GM12878 (cell line): ENCODE data around the gene ETV4. TPM values are rescaled to one million over a fixed set of nuclear protein-coding genes. Genes with fewer than 3 reads are reported as not detected.

Experiments used
- ATAC-seq: fragments of 200-7000 bp; cut with Tn5 transposase; 3 replicates; pipeline ENCODE4 v1.9.1; 2020; ENCODE audit warnings: mild to moderate bottlenecking, moderate library complexity
- Bru-seq: library from RNA; stranded (reverse); fragments of 400-500 nt; gene quantifications from one replicate; lab custom pipeline; 2021; lab: Mats Ljungman, UMichigan
- BruChase-seq, 2 experiments: library from RNA; stranded (reverse); fragments of 400-500 nt; gene quantifications; one replicate each; lab custom pipeline; 2021; lab: Mats Ljungman, UMichigan
- BruUV-seq: library from RNA; stranded (reverse); fragments of 400-500 nt; replicated peaks from 2 replicates; lab custom pipeline; 2021; lab: Mats Ljungman, UMichigan
- CTCF ChIA-PET: fragments of 300-600 bp; sonication (Branson Sonifier 250); formaldehyde crosslinking; extraction: SDS; loops from one replicate; lab custom pipeline; 2021; ENCODE audit warnings: inconsistent platforms; lab: Yijun Ruan, JAX
- POLR2A ChIA-PET: fragments of 350-600 bp; formaldehyde crosslinking; extraction: SDS; loops from one replicate; lab custom pipeline; 2021; ENCODE audit warnings: inconsistent platforms; lab: Charles Lee
- RAD21 ChIA-PET: fragments of 300-600 bp; sonication (Branson Sonifier 250); formaldehyde crosslinking; loops from one replicate; lab custom pipeline; 2023; ENCODE audit warnings: antibody characterized with exemption; ENCODE audit not compliant: unreplicated experiment; lab: Charles Lee
- SMC1A ChIA-PET: fragments of 300-600 bp; sonication (Branson Sonifier 250); formaldehyde crosslinking; loops from one replicate; lab custom pipeline; 2023; ENCODE audit not compliant: unreplicated experiment, uncharacterized antibody; lab: Charles Lee
- DNase-seq: peaks from one replicate; pipeline ENCODE4 v3.0.0-alpha.2; 2011; ENCODE audit warnings: low read depth, low spot score
- FAIRE-seq: peaks from 3 replicates; lab custom pipeline; 2011; peaks lifted over from hg19 to GRCh38; lab: Jason Lieb, UNC
- H2AFZ ChIP-seq: 2 replicates; pipeline ENCODE4 v1.6.0; 2011; ENCODE audit warnings: low read depth, low read length, control low read depth; ENCODE audit not compliant: control insufficient read depth
- H3K27ac ChIP-seq: 2 replicates; pipeline ENCODE4 v1.5.1; 2011; ENCODE audit warnings: control low read depth; ENCODE audit not compliant: control insufficient read depth, insufficient read depth
- H3K27me3 ChIP-seq, 2 experiments: replicated peaks in 1 of 2; 2 replicates each; pipeline versions ENCODE4 v1.6.0 to v1.6.1; 2011; ENCODE audit warnings: low read length in 1 of 2; ENCODE audit not compliant: control insufficient read depth in 2 of 2, insufficient read depth in 2 of 2
- H3K36me3 ChIP-seq, 2 experiments: 2 replicates each; pipeline ENCODE4 v1.5.1; 2011; ENCODE audit warnings: low read length in 1 of 2; ENCODE audit not compliant: control insufficient read depth in 2 of 2, insufficient read depth in 2 of 2
- H3K4me1 ChIP-seq: 2 replicates; pipeline ENCODE4 v1.6.1; 2011; ENCODE audit warnings: mild to moderate bottlenecking, low read length, moderate library complexity, mixed read lengths; ENCODE audit not compliant: control insufficient read depth, insufficient read depth
- H3K4me2 ChIP-seq: 2 replicates; pipeline ENCODE4 v1.6.0; 2011; ENCODE audit warnings: control low read depth; ENCODE audit not compliant: control insufficient read depth, insufficient read depth
- H3K4me3 ChIP-seq: fragments of 200-600 bp; sonication (generic); 2 replicates; pipeline ENCODE4 v1.5.1; 2016
- H3K79me2 ChIP-seq: 2 replicates; pipeline ENCODE4 v1.6.0; 2011; ENCODE audit warnings: low read length; ENCODE audit not compliant: control insufficient read depth, insufficient read depth
- H3K9ac ChIP-seq: 2 replicates; pipeline ENCODE4 v1.8.0; 2011; ENCODE audit warnings: low read length, control low read depth, mixed read lengths; ENCODE audit not compliant: control insufficient read depth, insufficient read depth
- H3K9me3 ChIP-seq: replicated peaks from 3 replicates; pipeline ENCODE4 v1.5.1; 2011; ENCODE audit warnings: mild to moderate bottlenecking, low read length; ENCODE audit not compliant: control insufficient read depth, insufficient read depth
- H4K20me1 ChIP-seq: 2 replicates; pipeline ENCODE4 v1.6.0; 2011; ENCODE audit not compliant: control insufficient read depth, insufficient read depth
- BRCA1 ChIP-seq: IDR thresholded peaks from 2 replicates; pipeline ENCODE4 v1.6.1; 2011; ENCODE audit warnings: low read depth, low read length, improper control_type of control experiment
- CEBPZ ChIP-seq: fragments of 150-350 bp; IDR thresholded peaks from 2 replicates; pipeline ENCODE4 v1.6.1; 2016; ENCODE audit warnings: low read depth, low read length
- CREM ChIP-seq: IDR thresholded peaks from 2 replicates; pipeline ENCODE4 v1.6.1; 2014; ENCODE audit warnings: antibody characterized with exemption, low read depth
- NFYB ChIP-seq: IDR thresholded peaks from 2 replicates; pipeline ENCODE4 v1.6.1; 2011; ENCODE audit warnings: low read depth, mild to moderate bottlenecking, low read length, improper control_type of control experiment, moderate library complexity; ENCODE audit not compliant: insufficient read depth
- NKRF ChIP-seq: fragments of 450-650 bp; conservative IDR thresholded peaks from 2 replicates; pipeline ENCODE4 v1.6.1; 2017; ENCODE audit warnings: mild to moderate bottlenecking, moderate library complexity
- SIN3A ChIP-seq: IDR thresholded peaks from 2 replicates; pipeline ENCODE4 v1.6.1; 2012; ENCODE audit warnings: low read depth, low read length, improper control_type of control experiment
- SKIL ChIP-seq: fragments of 450-650 bp; IDR thresholded peaks from 2 replicates; pipeline ENCODE4 v1.6.1; 2017; ENCODE audit warnings: mild to moderate bottlenecking, low read depth, inconsistent platforms; ENCODE audit not compliant: poor library complexity, severe bottlenecking
- WGBS: methylation state at CpG from one replicate; pipeline ENCODE4 v1.1.6; 2016; ENCODE audit warnings: low lambda C conversion rate; ENCODE audit not compliant: insufficient replicate concordance, insufficient coverage; ENCODE audit errors: missing lambda C conversion rate; 5-methylcytosine and 5-hydroxymethylcytosine counted together
- in situ Hi-C: fragments of 300-500 bp; cut with MboI; formaldehyde crosslinking; loops from 9 replicates; pipeline ENCODE4 v1.14.3; 2018; ENCODE audit warnings: mixed read lengths
- intact Hi-C: fragments of 100-400 bp; cut with micrococcal nuclease; formaldehyde crosslinking; loops from one replicate; pipeline ENCODE4 v1.14.2; 2022; ENCODE audit not compliant: unreplicated experiment
- long read RNA-seq, 2 experiments: library from polyadenylated mRNA; unstranded; transcript quantifications; one replicate each; pipeline ENCODE4 v2.0.0, GENCODE V29; 2019 to 2020
- polyA minus RNA-seq, 3 experiments: library from RNA; depleted of rRNA, polyadenylated mRNA; stranded (reverse); fragments of >200 nt; gene quantifications; 2 replicates each; pipeline ENCODE4 v1.2.3, GENCODE V29; 2011
- polyA plus RNA-seq, 11 experiments: library from polyadenylated mRNA; depleted of rRNA in 4 of 11; unstranded in 6 of 11; stranded (reverse) in 5 of 11; fragments of >200 nt; fragmentation: Nextera tagmentation in 4 of 11; fragmentation: Illumina TruSeq in 1 of 11; extraction: Ambion mirVana in 4 of 11; extraction: Trizol in 1 of 11; gene quantifications; 1 replicate in 1 of 11; 2 replicates in 10 of 11; pipeline versions ENCODE4 v1.2.1 to v1.2.3, GENCODE V29; 2011 to 2016; ENCODE audit warnings: inconsistent platforms in 2 of 11, missing spikeins in 2 of 11, low read depth in 1 of 11
- total RNA-seq, 4 experiments: library from RNA; depleted of rRNA in 3 of 4; stranded (reverse); fragments of >200 nt in 3 of 4; fragmentation: Illumina TruSeq in 1 of 4; extraction: Trizol in 1 of 4; gene quantifications; 2 replicates each; pipeline versions ENCODE4 v1.2.1 to v1.2.3, GENCODE V29; 2013 to 2021

The ETV4 gene
- 4.9 and 5.0 TPM in 2 replicates for total RNA-seq (2013; cell fraction: nucleolus; rRNA removed)
- total RNA-seq (2014; rRNA removed) (1.8 and 2.3 TPM in 2 replicates), total RNA-seq (2014; rRNA removed; fragmentation: Illumina TruSeq; extraction: Trizol) (0.67 and 0.88 TPM in 2 replicates), total RNA-seq (2021) (2.2 TPM in 2 replicates), polyA plus RNA-seq (2011; rRNA removed) (7.0 and 14.5 TPM in 2 replicates), polyA plus RNA-seq (2014; fragmentation: Illumina TruSeq; extraction: Trizol) (0.92 and 1.3 TPM in 2 replicates), polyA plus RNA-seq (2014; fragmentation: Nextera tagmentation; extraction: Ambion mirVana) (under 1 TPM; 0.19 to 0.49 TPM), polyA plus RNA-seq (2014; rRNA removed) (1.7 and 2.4 TPM in 2 replicates), polyA plus RNA-seq (2016; fragmentation: Nextera tagmentation; extraction: Ambion mirVana) (1 to 10 TPM; 1.7 to 1.9 TPM), polyA minus RNA-seq (2011; rRNA and poly(A)+ RNA removed) (5.2 and 11.6 TPM in 2 replicates), Bru-seq, nascent RNA (percentile 55 among the genes with signal in this experiment), BruChase-seq, experiment 1, labeled RNA remaining after a 6-hour chase (percentile 54 among the genes with signal in this experiment), BruChase-seq, experiment 2, labeled RNA remaining after a 2-hour chase (percentile 52 among the genes with signal in this experiment)
- polyA plus RNA-seq (2011; ENCODE audit: low read depth), result 1.4 TPM
- 17.3 and 18.0 TPM in 2 replicates for polyA plus RNA-seq (2011; cell fraction: cytosol; rRNA removed)
- 24.4 and 27.7 TPM in 2 replicates for polyA plus RNA-seq (2011; cell fraction: nucleus; rRNA removed)
- 1.1 and 2.4 TPM in 2 replicates for polyA plus RNA-seq (2012)
- polyA minus RNA-seq (2011; cell fraction: cytosol; rRNA and poly(A)+ RNA removed), result 5.4 and 6.8 TPM in 2 replicates
- polyA minus RNA-seq (2011; cell fraction: nucleus; rRNA and poly(A)+ RNA removed), result 3.3 and 4.2 TPM in 2 replicates
- long read RNA-seq, experiment 1, transcript ETV4-202 (12 exons, 2,182 nt), result major isoform, 5 of 11 reads
- long read RNA-seq, experiment 1, partial matches to known transcripts, result 3 of 11 reads
- long read RNA-seq, experiment 1, other reads (novel, unspliced or antisense), result 2 of 11 reads
- long read RNA-seq, experiment 2, result 0 reads

GRCh38 chr17:43546319-43547188 lies at the start of gene ETV4:
Gene ETV4 (minus strand): TSS chr17:43546340. CDS start chr17:43545617, 723 bp downstream.
- DNase-seq (peak; percentile 55), ATAC-seq (peak; percentile 93), FAIRE-seq (peak; percentile 56)
- BruUV-seq, result no TSS peak
- peak within 1 kb of the TSS; percentile 74 for H3K4me3 ChIP-seq
- ChIA-PET SMC1A (interaction anchor here (0.6 to 2.0 kb wide), 9 partner anchors 9 to 146 kb away, joined by 3 to 14 read pairs (median 5); no protein-coding TSS in a partner anchor), CTCF (interaction anchor here (0.8 to 1.9 kb wide), 11 partner anchors 8 to 221 kb away, joined by 3 to 8 read pairs (median 4); partner anchors contain the start of gene DHX8), RAD21 (interaction anchor here (0.6 to 3.1 kb wide), 8 partner anchors 11 to 1500 kb away, joined by 3 to 20 read pairs (median 5); partner anchors contain the start of gene DHX8), POLR2A (interaction anchor here (1.2 to 1.8 kb wide), 5 partner anchors 12 to 113 kb away, joined by 3 to 4 read pairs (median 3); no protein-coding TSS in a partner anchor)
- intact Hi-C loops (no loop called here), in situ Hi-C loops (no loop called here)
- H3K9me3 ChIP-seq, result no peaks in the 10 kb centered on the region
- H3K27me3 ChIP-seq, result peaks cover 0 to 4% of the 10 kb centered on the region in 2 experiments; a peak in 2 of 4 replicates
- peaks cover 3% of the 10 kb centered on the region; the same call in 1 of the 2 replicates for H3K4me1 ChIP-seq
- H3K79me2 ChIP-seq, result no peaks in the 10 kb centered on the region
- no peaks in the 10 kb centered on the region for H3K36me3 ChIP-seq
- peak within 1 kb of the TSS; percentile 65 for H2AFZ ChIP-seq
- peak within 1 kb of the TSS; percentile 75 for H3K4me2 ChIP-seq
- H3K9ac ChIP-seq, result peak within 1 kb of the TSS; percentile 13
- WGBS, result under 1% methylated on average over 46 of the region's 46 CpGs
- H3K27ac ChIP-seq, result no peak within 1 kb of the TSS
- peaks cover 2% of the 10 kb centered on the region; the same call in 1 of the 2 replicates for H4K20me1 ChIP-seq
- TF ChIP-seq NKRF, result peak; percentile 61; the same call in 1 of the 2 replicates
- no peak for TF ChIP-seq SKIL
- 0 out of 2 replicates have a peak, but pooled peaks have one; percentile 32 for TF ChIP-seq SIN3A
- TF ChIP-seq CREM, result no peak
- TF ChIP-seq BRCA1, result no peak
- TF ChIP-seq NFYB, result peak; percentile 90
- TF ChIP-seq CEBPZ, result no peak
